Activated T-cell treated with anti-CD3 and anti-CD28 coated beads, Interleukin-2, amount 50 U/mL, for 48 hours (primary cell): Measurements from ENCODE around the gene KRT33B.

Source experiments
- DNase-seq, 2 experiments: peaks; one replicate each; pipeline ENCODE4 v3.0.0-alpha.2; 2020

Gene KRT33B

GRCh38 chr17:41322903-41323895, 46.4 kb downstream of the KRT33B start:
- DNase-seq: no peak

GRCh38 chr17:41322094-41322902, 47.3 kb downstream of the KRT33B start:
- no peak for DNase-seq

- DNase-seq: no peak
Measured at GRCh38 chr17:41318231-41318630, 51.4 kb downstream of the KRT33B start.

GRCh38 chr17:41315814-41316445, 53.7 kb downstream of the KRT33B start:
- DNase-seq: no peak

- no peak for DNase-seq
Measured at GRCh38 chr17:41315204-41315794, 54.3 kb downstream of the KRT33B start, which contains the start of gene KRTAP17-1. Gene KRTAP17-1 (minus strand): TSS chr17:41315710. CDS start chr17:41315650, 60 bp downstream.
